ENCODE results near the gene CDR2L. TPM values are rescaled to one million over a fixed set of nuclear protein-coding genes. Genes with fewer than 3 reads are reported as not detected.
"Not testable (repeated sequence)": the region's sequence is repeated elsewhere in the genome, so short reads cannot be mapped to it uniquely, and the experiment has no call there.

Gene CDR2L
- total RNA-seq, 1 experiment from 2014 or later: 32.7 TPM

DNA sequence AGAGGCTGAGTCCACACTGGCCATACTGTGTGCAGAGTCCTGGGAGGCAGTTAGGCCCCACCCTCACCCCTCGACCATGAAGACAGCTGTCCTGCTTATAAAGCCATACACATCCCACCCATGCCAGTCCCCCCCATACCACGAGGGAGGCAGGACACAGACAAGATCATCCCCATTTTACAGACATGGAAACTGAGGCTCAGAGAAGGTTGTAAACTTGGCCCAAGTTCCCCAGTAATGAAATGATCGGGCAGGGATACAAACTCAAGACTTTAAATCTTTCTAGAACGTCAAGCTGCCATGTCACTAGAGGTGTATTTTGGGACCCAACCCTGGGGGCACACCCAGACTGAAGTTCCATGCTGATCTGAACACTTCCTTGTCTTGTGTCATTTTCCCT lies 31.3 kb upstream of the CDR2L start:
- no peak for DNase-seq (ENCODE audit: low read depth)
- in situ Hi-C loops (cut with HindIII; ENCODE audit: low pct_unique_long_range_greater_than_20kb, low sequenced_read_pairs): no loop called here

DNA sequence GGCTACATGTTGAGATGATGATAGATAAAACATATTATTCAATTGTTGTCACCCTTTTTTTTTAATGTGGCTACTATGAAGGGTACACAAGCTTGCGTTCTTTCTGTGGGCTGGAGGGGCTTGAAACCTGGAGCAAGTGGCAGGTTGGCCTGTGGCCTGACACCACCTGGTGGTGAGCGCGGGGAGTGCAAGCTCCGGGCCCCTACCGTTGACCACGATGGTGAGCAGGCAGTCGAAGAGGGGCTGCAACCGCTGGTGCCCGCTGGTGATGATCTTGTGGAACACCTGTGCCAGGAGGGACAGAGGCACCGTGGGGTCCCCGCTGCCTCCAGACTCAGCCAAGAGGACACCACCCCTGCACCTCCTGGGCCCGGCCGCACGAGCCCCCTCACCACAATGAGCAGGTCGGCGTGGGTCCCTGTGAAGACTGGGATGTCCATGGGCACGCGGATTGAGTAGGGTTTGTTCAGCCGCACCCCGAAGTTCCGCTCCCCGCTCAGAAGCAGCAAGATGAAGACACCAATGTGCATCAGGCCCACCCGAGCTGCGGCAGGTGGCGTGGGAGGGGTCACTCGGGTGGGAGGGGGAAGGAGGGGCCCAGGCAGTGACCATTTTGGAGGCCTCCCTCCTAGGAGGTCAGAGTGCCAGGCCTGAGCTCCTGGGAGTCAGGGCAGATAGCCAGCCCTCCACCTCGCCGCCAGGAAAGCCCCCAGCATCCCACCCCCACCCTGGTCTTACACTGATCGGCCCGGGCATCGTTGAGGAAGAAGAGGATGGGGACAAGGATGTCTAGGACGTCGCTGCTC lies 29.3 kb upstream of the CDR2L start:
- DNase-seq (ENCODE audit: low read depth): peak; percentile 43
- in situ Hi-C loops (cut with HindIII; ENCODE audit: low pct_unique_long_range_greater_than_20kb, low sequenced_read_pairs): no loop called here

DNA sequence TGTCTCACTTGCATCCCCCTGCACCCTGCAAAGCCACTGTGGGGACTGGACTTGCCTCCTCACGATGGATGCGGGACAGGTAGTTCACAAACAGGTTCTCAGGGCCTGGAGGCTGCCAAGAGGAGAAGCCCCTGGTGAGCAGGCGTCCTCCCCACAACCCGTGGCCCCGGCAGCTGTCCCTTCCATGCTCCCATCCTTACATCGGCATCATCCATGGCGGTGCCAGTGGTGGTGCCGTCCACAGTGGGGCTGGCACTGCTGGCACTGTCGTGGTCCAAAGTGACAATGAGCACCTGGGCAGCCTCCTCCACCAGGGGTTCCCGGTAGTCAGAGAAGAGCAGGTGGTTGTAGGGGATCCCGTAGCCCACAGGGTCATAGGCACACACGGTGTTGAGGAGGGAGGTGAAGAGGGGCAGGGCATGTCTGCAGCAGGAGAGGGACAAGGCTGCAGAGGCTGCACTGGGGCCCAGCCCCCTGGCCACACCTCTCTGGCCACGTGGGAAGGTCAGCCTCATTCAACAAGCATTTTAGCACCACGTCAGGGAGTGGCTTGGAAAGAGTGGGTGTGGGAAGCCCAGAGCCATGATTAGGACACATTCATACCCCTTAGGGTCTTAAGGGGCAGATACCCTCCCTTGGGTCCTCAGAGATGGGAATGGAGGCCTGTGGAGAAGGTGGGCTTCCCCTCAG lies 27.5 kb upstream of the CDR2L start:
- in situ Hi-C loops (cut with HindIII; ENCODE audit: low pct_unique_long_range_greater_than_20kb, low sequenced_read_pairs): no loop called here
- DNase-seq (ENCODE audit: low read depth): peak; percentile 48

DNA sequence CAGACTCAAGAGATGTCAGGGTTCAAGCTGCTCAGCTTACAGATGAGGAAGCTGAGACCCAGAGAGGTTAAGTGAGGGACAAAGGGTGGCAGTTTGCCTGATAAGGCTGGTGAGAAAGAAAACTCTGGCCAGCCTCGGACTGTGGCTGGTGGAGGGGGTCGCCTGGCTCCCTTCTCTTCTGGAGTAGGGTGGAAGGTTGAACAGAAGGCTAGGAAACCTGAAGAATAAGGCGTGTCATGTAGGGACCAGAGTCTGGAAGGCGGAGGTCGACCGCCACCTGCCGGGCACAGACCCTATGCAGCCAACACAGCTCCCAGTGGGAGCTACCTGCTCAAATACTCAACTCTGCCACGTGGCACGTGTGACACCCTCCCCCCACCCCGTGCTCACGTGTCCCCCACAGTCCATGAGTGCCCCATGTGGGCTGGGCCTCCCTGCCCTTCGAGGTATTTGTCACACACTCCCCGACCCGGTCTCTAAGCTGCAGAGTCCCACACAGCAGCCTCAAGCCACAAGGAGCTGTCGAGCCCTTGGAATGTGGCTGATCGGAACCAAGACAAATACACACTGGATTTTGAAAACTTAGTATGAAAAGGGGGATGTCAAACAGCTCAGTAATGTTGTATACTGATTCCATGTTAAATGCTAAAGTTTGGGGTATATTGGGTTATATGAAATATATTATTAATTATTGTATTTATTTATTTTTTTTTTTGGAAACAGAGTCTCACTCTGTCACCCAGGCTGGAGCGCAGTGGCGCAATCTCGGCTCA lies 26.7 kb upstream of the CDR2L start:
- in situ Hi-C loops (cut with HindIII; ENCODE audit: low pct_unique_long_range_greater_than_20kb, low sequenced_read_pairs): no loop called here
- DNase-seq (ENCODE audit: low read depth): peak; percentile 51

DNA sequence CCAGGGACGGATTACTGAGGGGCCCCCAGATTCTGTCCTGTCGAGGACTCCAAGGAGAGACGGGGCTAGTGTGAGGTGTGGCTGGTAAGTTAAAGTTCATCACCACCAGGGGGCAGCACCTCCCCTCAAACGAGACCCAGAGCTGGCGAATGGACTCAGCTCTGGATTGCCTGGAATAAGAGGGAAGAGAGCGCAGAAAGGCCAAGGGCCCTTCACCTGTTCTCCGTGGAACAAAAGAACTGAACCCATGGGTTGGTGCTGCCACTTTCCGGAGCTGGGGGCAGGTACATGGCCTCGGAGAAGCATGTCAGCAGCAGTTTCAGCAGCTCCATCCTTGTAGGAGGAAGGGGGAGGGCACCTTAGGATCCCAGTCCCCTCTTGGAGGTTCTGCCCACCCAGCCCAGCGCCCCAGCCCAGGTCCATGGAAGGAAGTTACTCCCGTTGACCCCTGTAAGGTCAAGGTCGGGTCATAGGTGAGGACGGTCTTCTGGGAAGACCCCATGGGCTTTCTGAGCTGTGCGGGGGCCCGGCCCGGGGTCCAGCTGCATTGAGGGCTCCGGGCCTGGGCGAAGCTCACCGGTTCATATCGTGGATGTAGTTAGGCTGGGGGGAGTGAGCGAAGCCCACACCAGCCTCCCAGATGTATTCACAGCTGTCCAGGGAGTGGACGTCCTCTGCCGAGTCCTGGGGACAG lies 25.6 kb upstream of the CDR2L start:
- peak; percentile 71 for DNase-seq (ENCODE audit: low read depth)
- in situ Hi-C loops (cut with HindIII; ENCODE audit: low pct_unique_long_range_greater_than_20kb, low sequenced_read_pairs): no loop called here

DNA sequence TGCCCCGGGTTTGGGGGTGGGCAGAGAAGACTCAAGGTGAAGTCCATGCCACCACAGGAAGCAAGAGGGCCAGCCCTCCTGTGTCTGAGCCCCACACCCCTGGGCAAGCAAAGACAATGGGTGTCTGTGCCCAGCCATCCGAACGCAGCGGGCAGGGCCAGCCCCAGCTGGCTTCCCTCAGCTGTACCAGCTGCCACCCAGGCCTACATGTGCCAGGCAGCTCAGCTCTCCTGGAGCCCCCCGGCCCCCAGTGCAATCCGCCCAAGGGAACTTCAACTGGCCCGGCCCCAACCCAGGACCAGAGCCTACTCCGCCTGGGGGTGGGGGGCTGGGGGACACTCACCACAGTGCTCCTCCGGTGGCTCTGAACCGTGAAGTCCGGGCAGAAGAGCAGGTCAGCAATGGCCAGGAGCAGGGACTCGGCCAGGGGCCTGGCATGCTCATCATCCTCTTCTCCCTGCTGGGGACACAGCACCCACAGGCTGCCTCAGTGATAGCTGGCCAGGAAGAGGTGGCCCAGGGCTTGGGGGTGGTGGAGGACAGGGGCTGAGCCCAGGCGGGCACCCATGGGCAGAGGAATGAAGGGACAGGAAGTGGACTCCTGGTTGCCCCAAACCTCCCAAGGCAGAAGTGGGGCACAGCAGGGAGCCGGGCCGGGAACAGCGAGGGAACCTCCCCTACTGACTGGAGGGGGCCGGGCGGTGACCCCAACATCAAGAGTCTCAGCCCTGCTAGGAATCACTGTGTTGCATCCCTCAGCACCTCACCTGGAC lies 24.6 kb upstream of the CDR2L start:
- no peak for DNase-seq (ENCODE audit: low read depth)
- in situ Hi-C loops (cut with HindIII; ENCODE audit: low pct_unique_long_range_greater_than_20kb, low sequenced_read_pairs): no loop called here

DNA sequence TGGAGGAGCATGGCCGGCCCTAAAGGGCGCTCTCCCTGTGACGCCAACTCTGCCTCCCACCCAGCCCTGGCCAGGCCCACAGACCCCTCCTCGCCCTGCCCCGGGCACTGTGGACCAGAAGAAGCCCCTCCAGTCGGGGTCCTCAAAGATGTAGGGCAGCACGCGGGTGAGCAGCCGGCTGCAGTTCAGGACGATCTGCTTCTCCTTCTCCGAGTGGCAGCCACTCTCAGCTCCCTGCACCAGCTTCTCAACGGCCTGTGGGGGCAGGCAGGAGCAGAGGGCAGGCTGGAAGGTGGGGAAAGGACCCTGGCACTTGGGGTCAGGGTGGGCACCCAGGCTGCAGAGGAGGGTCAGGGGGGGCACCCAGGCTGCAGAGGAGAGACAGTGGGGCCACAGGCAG lies 23.8 kb upstream of the CDR2L start:
- in situ Hi-C loops (cut with HindIII; ENCODE audit: low pct_unique_long_range_greater_than_20kb, low sequenced_read_pairs): no loop called here
- no peak for DNase-seq (ENCODE audit: low read depth)

DNA sequence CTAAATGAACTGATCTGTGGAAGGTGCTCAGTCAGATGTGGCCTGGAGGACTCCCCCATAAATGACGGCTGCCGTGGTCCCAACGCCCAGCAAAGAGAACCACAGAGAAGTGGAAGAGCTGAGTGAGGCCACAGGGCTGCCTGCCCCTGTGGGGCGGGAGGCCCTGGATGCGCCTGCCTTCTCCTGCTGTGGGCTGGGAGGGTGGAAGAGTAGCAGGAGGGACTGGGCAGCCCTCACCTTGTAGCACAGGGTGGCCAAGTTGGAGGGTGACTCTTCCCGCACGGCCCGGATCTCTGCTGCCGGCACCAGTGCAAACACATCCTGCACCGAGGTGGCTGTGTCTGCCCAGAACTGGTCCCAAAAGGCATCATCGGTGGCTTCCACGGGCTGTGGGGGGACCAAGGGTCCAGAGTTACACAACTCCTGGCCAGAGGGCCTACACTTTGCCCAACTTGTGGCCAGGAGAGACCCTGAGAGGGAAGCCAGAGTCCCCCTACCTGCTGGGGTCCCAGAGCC lies 23.1 kb upstream of the CDR2L start:
- in situ Hi-C loops (cut with HindIII; ENCODE audit: low pct_unique_long_range_greater_than_20kb, low sequenced_read_pairs): no loop called here
- DNase-seq (ENCODE audit: low read depth): no peak

DNA sequence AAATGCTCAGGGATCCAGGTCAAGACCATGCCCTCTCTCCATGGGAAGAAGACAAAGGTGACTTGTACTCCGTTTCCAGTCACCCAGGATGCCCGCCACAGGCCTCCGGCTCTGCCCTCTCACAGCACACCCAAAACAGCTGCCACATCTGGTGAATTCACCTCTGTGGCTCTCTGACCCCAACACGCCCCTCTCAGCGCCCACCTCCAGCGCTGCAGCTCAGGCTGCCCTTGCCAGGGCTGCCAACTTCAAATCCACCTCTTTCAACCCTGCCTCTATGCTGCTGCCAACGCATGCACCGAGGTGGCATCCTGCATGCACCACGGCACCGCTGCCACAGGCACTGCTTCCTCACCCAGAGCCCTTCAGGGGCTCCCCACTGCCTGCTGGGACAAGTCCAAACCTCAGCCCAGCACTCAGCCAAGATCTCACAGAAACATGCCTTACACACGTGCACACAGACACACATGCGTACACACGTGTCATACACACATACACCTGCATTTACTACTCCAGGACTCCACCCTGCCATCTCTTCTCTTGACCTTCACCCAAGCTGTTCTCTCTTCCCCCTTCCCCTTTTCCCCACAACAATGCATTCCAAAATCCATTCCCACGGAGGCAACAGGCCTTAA lies 22.3 kb upstream of the CDR2L start:
- in situ Hi-C loops (cut with HindIII; ENCODE audit: low pct_unique_long_range_greater_than_20kb, low sequenced_read_pairs): no loop called here
- no peak for DNase-seq (ENCODE audit: low read depth)

DNA sequence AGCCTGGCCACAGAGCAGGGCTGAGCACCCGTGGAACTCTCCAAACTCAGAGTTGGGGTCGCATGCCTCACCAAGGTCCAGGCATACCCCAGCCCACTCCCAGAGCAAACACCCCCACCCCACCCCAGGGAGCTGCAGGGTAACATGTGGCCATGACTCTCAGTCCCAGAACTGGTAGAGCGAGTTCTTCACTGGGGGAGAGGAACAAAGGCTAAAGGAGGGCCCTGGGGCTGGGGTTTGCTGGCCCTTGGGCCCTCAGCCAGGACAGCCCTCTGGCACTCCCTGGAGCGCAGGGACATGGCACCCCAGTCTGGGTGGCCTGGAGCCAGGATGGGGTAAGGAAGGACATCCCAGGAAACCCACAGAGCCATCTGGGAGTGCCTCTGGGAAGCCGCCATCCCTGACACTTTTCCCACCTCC lies 19.1 kb upstream of the CDR2L start:
- no peak for DNase-seq (ENCODE audit: low read depth)

DNA sequence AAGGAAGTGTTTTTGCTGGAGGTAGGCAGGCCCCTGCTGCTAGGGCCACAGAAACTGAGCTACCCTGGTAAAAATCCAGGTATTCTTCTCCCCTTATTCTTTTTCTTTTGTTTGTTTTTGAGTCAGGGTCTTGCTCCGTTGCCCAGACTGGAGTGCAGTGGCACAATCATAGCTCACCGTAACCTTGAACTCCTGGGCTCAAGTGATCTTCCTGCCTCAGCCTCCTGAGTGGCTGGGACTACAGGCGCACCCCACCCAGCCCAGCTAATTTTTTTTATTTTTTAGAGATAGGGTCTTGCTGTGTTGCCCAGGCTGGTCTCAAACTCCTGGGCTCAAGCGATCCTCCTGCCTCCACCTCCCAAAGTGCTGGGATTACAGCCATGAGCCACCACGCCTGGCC lies 17.9 kb upstream of the CDR2L start:
- DNase-seq (ENCODE audit: low read depth); in situ Hi-C loops (cut with HindIII; ENCODE audit: low pct_unique_long_range_greater_than_20kb, low sequenced_read_pairs): not testable (repeated sequence)

More for the DNA sequence above, 19.1 kb upstream of the CDR2L start:
- in situ Hi-C loops (cut with HindIII; ENCODE audit: low pct_unique_long_range_greater_than_20kb, low sequenced_read_pairs): no loop called here

DNA sequence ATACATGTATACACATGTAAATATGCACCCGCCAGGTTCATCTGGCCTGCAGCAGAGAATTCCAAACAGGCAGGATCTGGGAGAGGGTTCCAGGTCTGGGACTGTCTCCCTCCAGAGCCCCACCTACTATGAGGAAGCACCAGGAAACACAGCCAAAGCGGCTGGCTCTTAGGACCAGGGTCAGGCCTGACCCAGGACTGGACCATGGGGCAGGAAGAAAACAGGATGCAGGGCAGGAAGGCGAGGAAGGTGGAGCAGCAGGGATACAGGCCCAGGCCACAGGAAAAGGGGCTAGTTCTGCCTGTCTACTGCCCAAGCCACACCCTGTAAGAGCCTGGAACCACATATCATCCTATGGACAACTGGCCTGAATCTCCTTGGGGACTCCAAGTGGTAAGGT lies 17.0 kb upstream of the CDR2L start:
- no peak for DNase-seq (ENCODE audit: low read depth)

DNA sequence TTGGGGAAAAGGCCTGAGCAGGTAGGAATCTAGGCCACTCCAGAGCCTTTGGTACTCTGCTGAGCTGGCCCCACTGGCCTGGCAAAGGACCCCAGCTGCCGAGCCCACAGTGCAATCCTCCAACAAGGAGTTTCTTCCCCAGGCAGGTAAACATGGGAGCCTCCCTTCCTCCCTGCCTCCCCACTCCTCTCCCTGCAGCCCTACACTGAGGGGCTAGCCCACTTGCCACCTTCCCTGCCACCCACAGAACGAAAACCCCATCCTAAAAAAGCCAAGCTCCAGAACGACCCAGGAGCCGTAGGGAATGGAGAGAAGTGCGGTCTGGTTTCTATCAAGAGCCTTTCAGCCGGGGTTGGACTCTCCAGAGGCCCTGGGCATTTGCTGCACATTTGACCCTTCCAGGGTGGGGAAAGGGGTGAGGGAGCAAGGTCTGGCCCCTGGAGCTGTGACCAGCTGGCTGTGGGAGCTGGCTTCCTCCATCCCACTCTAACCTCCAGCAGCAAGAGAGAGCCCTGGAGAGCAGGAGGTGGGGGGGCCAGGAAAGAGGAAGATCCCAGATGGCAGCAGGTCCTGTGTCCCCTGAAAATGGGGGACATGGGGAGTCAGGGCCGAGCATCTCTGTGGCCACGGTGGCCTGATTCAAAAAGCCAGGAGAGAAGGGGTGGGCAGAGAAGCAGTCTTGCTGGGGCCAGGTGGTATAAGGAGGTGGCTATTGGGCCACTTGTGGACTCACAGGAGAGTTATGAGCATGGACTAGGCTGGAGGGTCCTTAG lies 16.2 kb upstream of the CDR2L start:
- no peak for DNase-seq (ENCODE audit: low read depth)
- in situ Hi-C loops (cut with HindIII; ENCODE audit: low pct_unique_long_range_greater_than_20kb, low sequenced_read_pairs): no loop called here

More for the DNA sequence above, 17.0 kb upstream of the CDR2L start:
- in situ Hi-C loops (cut with HindIII; ENCODE audit: low pct_unique_long_range_greater_than_20kb, low sequenced_read_pairs): no loop called here

DNA sequence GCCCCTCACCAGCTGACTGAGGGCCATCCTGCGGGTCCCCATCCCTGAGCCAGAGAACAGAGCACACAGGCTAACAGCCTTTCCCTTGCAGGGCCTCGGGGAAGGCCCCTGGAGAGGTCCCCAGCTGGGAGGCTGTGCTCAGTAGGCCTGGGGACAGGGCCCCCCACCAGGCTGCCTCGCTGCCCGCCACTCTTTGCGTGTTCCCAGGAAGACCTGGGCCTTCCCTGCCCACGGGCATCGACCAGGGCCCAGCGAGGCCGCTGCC lies 15.7 kb upstream of the CDR2L start:
- no peak for DNase-seq (ENCODE audit: low read depth)
- in situ Hi-C loops (cut with HindIII; ENCODE audit: low pct_unique_long_range_greater_than_20kb, low sequenced_read_pairs): no loop called here

DNA sequence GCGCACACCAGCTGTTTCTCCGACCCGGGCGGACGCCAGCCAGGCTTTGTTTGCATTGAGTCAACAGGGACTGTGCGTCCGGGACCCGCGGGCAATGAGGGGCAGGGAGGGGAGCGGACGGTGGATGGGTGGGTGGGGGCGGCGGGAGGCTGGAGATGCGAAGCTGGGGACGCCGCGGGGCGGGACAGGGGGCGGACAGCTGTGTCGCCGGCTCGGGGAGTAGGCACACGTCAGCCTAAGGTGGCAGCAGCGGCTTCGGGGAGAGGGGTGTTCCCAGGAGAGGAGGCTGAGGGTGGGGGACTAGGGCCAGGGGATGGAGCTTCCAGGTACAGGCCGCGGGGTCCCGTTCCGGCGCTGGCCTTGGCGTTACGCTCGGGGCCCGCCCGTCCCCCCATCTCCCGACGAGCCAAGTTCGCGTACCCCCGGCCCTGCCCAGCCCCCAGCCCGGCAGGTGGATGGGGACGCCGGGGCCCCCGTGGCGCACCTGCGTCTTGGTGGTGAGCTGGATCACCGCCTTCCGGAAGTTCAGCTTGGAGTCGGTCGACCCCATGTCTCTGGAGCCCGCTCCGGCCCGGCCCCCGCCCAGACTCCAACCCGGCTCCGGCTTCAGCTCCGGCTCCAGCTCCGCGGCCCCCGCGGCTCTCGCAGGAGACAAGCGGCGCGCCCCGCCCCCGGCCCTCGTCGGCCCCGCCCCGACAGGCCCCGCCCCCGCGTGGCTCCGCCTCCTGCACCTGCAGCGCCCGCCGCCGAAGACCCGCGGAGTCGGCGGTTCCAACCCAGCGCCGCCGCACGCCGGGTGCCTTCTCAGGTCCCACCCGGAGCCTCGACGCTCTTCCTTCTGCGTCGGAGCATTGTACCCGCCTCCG lies 15.1 kb upstream of the CDR2L start, which contains the start of gene HID1:
TSS of gene HID1 (minus strand) at position 653 of the 866 bp plus-strand sequence. CDS start at position 550, 103 bp downstream.
- no peak for DNase-seq (ENCODE audit: low read depth)
- in situ Hi-C loops (cut with HindIII; ENCODE audit: low pct_unique_long_range_greater_than_20kb, low sequenced_read_pairs): no loop called here

DNA sequence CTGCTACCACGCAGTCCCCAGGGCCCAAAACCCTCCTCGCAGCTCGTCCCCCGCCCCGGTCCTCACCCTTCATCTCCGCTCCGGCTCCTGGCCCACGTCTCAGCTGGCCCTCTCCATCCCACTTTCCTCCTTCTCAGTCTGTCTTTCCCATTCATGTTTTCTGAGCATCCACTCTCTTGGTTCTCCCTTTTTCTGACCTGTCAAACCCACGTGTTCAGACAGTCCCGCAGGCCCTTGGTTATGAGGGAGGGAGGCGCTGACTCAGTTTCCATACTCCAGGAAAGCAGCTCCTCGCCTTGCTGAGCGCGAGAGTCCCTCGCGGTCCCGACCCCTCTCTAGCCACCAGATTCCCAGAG lies 14.5 kb upstream of the CDR2L start:
- in situ Hi-C loops (cut with HindIII; ENCODE audit: low pct_unique_long_range_greater_than_20kb, low sequenced_read_pairs): no loop called here
- no peak for DNase-seq (ENCODE audit: low read depth)
